Measurements from ENCODE around the gene MAEA.
"Not testable (repeated sequence)": the region's sequence is repeated elsewhere in the genome, so short reads cannot be mapped to it uniquely, and the experiment has no call there.

Gene MAEA

DNA sequence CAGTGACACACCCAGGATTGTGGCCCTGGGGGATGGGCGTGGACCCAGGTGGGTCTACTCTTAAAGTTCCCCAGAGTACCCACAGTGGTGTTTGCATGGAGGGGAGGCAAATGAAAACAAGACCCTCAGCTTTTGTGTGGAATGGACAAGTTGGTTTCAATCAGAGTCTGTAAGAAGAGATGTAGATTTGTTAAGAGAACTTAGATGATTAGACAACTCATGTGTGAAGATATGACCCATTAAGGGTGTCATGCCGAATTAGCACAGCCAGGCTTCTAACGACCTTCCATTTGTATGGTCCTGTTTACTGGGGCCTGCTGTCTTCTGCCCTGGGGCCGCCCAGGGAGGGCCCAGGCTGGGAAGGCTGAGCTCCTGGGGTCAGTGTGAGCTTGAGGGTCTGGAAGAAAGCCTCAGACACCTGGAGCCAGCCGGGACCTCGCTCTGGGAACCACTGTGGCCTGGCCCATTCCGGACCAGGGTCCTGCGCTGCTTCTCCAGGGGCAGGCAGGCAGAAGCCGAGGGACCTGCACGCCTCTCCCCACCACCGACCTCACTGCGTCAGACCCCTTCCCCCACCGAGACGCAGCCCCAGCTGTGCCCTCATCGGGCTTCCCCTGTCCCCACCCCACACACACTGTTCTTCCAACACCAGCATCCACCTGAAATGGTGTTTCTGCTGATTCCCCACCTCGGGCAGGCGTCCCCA, 77.7 kb downstream of the MAEA start:
- no peak for DNase-seq (ENCODE audit: low read depth)

DNA sequence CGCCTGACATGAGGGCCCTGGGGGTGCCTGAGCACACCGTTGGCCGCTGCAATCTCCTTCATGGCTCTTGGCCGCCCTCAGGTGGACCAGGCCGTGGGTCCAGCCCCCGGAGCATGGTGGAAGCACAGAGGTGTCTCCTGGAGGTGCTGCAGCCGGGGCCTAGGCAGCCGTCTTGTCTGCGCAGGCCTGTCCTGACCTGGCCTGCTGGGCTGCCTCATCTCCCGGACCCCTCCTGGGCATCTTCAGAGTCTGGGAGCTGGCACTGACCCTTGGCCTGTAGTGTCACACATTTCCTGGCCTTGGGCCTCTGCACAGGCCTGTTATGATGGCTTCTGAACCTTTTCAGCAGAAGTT, 78.2 kb downstream of the MAEA start:
- DNase-seq (ENCODE audit: low read depth), result no peak

DNA sequence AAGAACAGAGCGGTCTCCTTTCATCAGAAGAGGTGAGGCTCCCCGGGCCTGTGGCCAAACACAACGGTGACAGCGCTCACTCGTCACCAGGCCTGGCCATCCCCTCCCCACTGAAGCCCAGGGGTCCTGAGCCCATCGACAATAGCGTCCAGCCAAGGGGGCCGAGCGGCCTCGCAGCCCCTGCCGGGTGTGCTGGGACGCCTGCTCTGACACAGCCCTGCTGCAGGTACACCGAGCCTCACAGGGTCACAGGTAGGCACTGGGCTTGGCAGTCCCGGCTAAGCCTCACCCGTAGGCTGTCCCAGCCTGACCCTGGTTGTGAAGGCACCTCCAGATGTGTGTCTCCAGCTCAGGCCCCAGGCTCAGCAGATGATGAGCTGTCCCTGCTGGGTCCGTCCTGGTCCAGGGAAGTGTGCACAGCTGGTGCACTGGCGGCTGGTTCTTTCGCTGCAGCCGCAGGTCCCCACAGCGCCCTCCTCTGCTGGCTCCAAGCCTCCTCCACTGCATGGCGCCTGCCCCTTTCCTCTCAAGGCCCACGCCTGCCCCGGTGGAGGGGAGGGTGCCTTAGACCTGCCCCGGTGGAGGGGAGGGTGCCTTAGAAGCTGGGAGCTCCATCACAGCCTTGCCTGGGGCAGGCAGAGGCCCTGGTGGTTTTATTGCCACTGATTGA, 78.9 kb downstream of the MAEA start:
- DNase-seq (ENCODE audit: low read depth), result no peak

GRCh38 chr4:1369091-1369450, 79.4 kb downstream of the MAEA start:
- DNase-seq (ENCODE audit: low read depth), result no peak

GRCh38 chr4:1369479-1370079, 79.9 kb downstream of the MAEA start:
- no peak for DNase-seq (ENCODE audit: low read depth)

- DNase-seq (ENCODE audit: low read depth), result no peak
Measured at GRCh38 chr4:1370321-1371124, 80.8 kb downstream of the MAEA start.

GRCh38 chr4:1371176-1372165, 81.8 kb downstream of the MAEA start:
- DNase-seq (ENCODE audit: low read depth), result no peak

- DNase-seq (ENCODE audit: low read depth), result not testable (repeated sequence)
Measured at GRCh38 chr4:1372576-1372975, 82.9 kb downstream of the MAEA start.

DNA sequence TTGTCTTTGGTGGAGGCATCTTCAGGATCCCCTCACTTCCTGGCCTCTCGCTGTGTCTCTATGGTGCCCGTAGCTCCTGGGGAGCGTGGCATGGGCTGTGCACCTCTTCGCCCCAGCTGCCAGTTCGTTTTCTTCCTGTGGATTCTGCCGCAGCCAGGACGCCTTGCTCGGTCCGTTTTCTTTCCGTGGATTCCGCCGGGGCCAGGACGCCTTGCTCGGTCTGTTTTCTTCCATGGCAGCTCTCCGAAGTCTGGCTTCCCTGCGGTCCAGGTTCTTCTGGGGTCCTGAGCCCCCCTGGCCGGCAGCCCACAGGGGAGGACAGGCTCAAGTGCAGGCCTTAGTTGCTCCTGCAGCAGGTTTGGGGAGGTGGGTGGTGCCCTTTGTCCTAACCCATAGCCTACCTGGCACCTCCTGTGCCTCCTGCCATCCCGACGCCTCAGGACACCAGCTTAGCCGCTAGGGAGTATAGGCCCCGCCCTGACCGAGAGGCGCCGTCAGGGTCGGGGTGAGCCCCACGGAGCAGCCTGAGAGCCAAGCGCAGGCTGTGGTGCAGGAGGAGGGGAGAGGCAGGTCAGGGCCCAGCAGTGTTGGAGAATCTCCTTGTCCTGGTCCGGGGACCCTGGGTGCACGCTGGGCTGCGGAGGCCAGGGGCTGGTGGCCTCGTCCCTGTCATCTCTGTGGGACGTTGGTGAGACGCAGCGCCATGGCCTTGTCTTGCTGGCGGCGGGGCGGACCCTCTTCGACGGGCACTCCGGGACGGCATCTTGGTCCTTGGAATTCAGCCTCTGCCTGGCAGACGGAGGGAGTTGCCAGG, 84.4 kb downstream of the MAEA start:
- DNase-seq (ENCODE audit: low read depth), result no peak

DNA sequence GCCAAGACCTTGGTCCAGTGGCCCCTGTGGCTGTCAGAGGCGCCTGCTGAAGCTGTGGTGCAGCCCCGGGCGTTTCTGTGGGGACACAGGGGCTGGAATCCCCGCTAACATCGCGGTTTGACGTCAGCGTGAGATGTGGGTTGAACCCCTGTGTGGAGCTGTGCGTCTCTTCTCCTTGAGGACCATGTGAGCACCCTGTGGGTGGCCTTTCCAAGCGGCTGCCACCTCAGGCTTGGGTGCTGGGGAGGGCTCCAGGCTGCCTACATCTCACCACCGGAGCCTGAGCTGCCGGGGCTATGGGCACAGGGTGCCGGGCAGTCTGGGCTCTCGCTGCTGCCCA, 85.0 kb downstream of the MAEA start:
- DNase-seq (ENCODE audit: low read depth), result no peak

GRCh38 chr4:1375051-1375721, 85.5 kb downstream of the MAEA start:
- no peak for DNase-seq (ENCODE audit: low read depth)

GRCh38 chr4:1375761-1376322, 86.2 kb downstream of the MAEA start:
- no peak for DNase-seq (ENCODE audit: low read depth)

DNA sequence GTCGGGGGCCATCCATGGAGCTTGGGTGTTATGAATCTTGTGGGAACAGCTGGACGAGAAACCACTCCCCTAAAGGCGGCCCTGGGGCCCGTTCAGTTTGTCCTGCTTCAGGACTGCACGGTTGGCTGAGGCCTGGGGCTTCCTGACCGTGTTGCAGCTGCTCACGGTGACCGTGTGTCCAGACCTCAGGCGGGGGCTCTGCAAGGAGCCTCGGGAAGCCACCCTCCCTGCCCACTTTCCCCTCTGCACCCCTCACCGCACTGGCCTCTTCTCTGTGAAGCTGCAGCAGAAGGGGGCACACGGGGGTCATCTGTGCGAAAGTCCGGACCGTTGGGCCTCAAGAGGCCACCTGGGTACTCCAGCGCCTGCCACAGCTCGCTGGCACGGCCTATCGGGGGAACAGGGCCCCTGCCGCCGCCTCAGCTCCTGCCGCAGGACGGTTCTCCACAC, 86.7 kb downstream of the MAEA start:
- no peak for DNase-seq (ENCODE audit: low read depth)

- DNase-seq (ENCODE audit: low read depth), result no peak
Measured at GRCh38 chr4:1376841-1377605, 87.3 kb downstream of the MAEA start.

GRCh38 chr4:1377606-1378261, 88.0 kb downstream of the MAEA start:
- DNase-seq (ENCODE audit: low read depth), result no peak

GRCh38 chr4:1378559-1379231, 89.0 kb downstream of the MAEA start:
- no peak for DNase-seq (ENCODE audit: low read depth)

- no peak for DNase-seq (ENCODE audit: low read depth)
Measured at GRCh38 chr4:1379351-1379781, 89.7 kb downstream of the MAEA start.

GRCh38 chr4:1379801-1380331, 90.2 kb downstream of the MAEA start:
- DNase-seq (ENCODE audit: low read depth), result no peak

Data from GM04503 (cell line).